Right cardiac atrium (tissue), 5 donors: ENCODE results near the gene ETFA. TPM values are rescaled to one million over a fixed set of nuclear protein-coding genes. Genes with fewer than 3 reads are reported as not detected.

Experiments used
- ATAC-seq, 2 donors: fragments of 200-7000 bp; cut with Tn5 transposase; one replicate each; pipeline versions ENCODE4 v1.8.0 to v1.9.1; 2020; ENCODE audit warnings: moderate library complexity in 2 of 2, mild to moderate bottlenecking in 1 of 2
- DNase-seq, 3 donors: peaks; one replicate each; pipeline ENCODE4 v3.0.0-alpha.2; 2020
- H3K27ac ChIP-seq: one replicate; pipeline ENCODE4 v1.5.1; 2013; ENCODE audit warnings: mild to moderate bottlenecking, low read length, control low read depth, moderate library complexity
- H3K27me3 ChIP-seq: one replicate; pipeline ENCODE4 v1.6.1; 2013; ENCODE audit not compliant: control insufficient read depth, insufficient read depth
- H3K4me1 ChIP-seq: one replicate; pipeline ENCODE4 v1.6.1; 2013; ENCODE audit warnings: low read length; ENCODE audit not compliant: control insufficient read depth, insufficient read depth
- H3K4me3 ChIP-seq: one replicate; pipeline ENCODE4 v1.5.1; 2013; ENCODE audit warnings: low read length, control low read depth
- H3K9me3 ChIP-seq: one replicate; pipeline ENCODE4 v1.6.1; 2013; ENCODE audit warnings: low read length; ENCODE audit not compliant: control insufficient read depth
- WGBS: extraction: QIAGEN DNeasy Blood & Tissue Kit; methylation state at CpG from one replicate; pipeline ENCODE4 v1.1.7; 2013; 5-methylcytosine and 5-hydroxymethylcytosine counted together
- intact Hi-C, 4 donors: fragments of 100-400 bp; cut with DNase I; formaldehyde crosslinking; loops; one replicate each; pipeline versions ENCODE4 v1.11.0 to v1.14.0; 2022 to 2023
- polyA plus RNA-seq: library from polyadenylated mRNA; stranded (reverse); fragments of 200-250 nt; gene quantifications from one replicate; pipeline ENCODE4 v1.2.3, GENCODE V29; 2013
- total RNA-seq, 4 donors: library from RNA; stranded (reverse); fragmentation: NEBNext Ultra II Directional; extraction: Animal tissue kit (Norgen Biotek cat#: 25700); gene quantifications; one replicate each; pipeline ENCODE4 v1.2.1, GENCODE V29; 2021
- donor health status: healthy with polysubstance abuse.
- donor health status: DM: no; HTN: yes; CAD: no.
- donor health status: DM: no; HTN: no; CAD: no.
- donor health status: DM: no; HTN: yes; CAD: no; lungs with severe emphysema.
- donor health status: DM: yes; HTN: yes; CAD: no.

ETFA gene
- total and polyA plus RNA-seq, 5 donors = 248 to 283 (median 251) TPM

DNA sequence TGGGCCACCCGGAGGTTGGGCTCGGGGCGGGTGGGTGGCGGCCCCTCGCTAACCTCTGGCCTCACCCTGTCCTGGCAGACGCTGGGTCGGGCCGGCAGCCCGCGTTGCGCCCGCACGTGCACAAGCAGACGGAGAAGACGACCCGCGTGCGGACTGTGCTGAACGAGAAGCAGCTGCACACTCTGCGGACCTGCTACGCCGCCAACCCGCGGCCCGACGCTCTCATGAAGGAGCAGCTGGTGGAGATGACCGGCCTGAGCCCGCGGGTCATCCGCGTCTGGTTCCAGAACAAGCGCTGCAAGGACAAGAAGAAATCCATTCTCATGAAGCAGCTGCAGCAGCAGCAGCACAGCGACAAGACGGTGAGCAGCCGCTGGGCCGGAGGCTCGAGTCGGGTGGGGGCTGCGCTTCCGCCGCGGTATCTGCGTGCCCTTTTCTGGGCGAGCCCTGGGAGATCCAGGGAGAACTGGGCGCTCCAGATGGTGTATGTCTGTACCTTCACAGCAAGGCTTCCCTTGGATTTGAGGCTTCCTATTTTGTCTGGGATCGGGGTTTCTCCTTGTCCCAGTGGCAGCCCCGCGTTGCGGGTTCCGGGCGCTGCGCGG is 29.0 kb upstream of the ETFA start:
- DNase-seq (peak in 2 of 3 donors; percentile 55 to 63), ATAC-seq (peak in 1 of 2 donors; percentile 10)
- Histone ChIP-seq H3K4me3 (peak overlapping the region; percentile 22), H3K27ac (no peak overlapping the region), H3K27me3 (no peaks in the 10 kb centered on the region), H3K9me3 (no peaks in the 10 kb centered on the region), H3K4me1 (peaks cover 4% of the 10 kb centered on the region)
- 2% methylated on average over 53 of the region's 53 CpGs for WGBS
- intact Hi-C loops = no loop called here

DNA sequence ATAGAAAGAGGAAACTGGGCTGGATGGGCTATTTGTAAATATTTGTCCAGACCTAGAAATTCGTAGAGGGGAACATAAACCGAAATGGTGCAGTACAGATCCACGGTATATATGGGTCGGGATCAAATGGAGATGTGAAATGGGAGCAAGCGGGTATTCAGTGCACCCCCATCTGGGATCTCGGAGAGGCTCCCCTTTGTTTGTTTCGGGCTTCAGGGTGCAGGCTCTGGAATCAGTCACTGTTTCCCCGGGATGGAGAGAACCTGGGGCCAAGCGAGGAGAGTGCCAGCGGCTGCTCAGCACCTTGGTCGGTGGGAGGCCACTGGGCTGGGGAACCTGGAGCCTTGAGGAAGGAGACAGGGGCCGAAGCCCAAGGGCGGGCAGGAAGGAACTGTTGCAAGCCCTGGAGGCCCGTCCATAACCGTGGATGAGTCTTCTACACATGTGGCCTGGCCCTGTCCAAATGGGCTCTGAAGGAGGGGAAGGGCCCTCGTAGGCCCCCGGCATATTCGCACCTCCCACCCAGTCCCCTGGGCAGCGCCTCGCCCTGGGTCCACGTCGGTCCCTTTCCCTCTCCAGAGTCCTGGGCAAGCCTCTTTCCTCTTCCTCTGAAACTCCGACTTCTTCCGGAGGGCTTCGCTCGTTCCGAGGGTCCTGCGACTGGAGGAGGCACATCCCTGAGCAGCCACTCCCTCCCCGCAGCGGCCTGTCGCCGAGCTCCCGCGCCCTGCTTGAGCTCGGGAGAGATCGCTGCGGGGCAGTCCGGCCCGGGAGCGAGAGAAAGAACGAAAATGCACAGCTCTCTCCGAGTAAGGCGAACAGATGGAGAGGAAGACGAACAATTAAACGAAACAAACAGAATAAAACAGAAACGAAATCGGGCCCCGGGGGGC is 28.3 kb upstream of the ETFA start:
- Histone ChIP-seq H3K4me3 (peak overlapping the region; percentile 22), H3K4me1 (peaks cover 7% of the 10 kb centered on the region), H3K27me3 (no peaks in the 10 kb centered on the region), H3K9me3 (no peaks in the 10 kb centered on the region), H3K27ac (no peak overlapping the region)
- 14% methylated on average over 48 of the region's 48 CpGs for WGBS
- intact Hi-C loops = loop anchor here in 1 of 4 donors (10.0 kb wide), 1 partner anchor 105 kb away; no protein-coding TSS in a partner anchor
- DNase-seq (no peak), ATAC-seq (peak in 1 of 2 donors; percentile 8)

DNA sequence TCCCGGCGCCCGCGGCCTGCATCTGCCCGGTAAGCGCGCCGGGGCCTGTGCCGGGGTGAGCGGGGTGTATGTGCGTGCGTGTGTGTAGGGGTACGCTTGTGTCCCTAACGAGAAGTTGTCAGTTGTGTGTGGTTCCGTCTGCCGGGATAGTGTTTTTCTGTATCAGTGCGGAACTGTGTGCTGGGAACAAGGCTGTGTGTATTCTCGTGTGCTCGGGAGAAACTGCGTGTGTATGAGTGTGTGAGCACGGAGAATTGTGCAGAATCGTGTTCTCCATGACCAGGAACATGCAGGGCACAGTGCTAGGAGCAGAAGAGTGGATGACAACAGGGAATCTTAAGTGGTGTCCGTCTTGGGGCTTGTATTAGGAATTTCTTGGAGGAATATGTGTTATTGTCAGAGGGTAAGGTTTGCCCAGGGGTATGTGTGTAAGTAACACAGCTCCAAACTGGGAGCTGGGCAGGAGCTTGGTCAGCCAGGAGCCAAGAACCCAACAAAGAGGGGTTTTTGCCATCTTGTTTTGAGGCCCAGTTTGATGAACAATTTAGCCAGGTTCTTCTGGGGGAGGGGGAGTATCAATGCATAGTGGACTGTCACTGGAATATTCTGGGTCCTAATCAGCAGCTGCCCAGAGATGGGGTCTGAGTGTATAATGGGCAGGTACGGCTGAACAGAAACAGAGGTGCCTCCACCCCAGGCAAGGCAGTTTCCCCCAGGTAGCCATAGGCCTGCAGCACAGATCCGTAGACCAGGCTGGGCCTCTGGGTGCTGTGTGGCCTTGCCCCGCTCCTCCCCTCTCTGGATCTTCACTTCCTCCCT is 27.4 kb upstream of the ETFA start:
- no peak for ATAC-seq
- no peaks in the 10 kb centered on the region for H3K27me3 ChIP-seq
- H3K4me1 ChIP-seq = peaks cover 7% of the 10 kb centered on the region
- WGBS = 29% methylated on average over 26 of the region's 26 CpGs
- no peaks in the 10 kb centered on the region for H3K9me3 ChIP-seq
- no peak overlapping the region for H3K27ac ChIP-seq
- DNase-seq = no peak
- intact Hi-C loops = loop anchor here in 1 of 4 donors (10.0 kb wide), 1 partner anchor 104 kb away; no protein-coding TSS in a partner anchor
- H3K4me3 ChIP-seq = no peak overlapping the region

DNA sequence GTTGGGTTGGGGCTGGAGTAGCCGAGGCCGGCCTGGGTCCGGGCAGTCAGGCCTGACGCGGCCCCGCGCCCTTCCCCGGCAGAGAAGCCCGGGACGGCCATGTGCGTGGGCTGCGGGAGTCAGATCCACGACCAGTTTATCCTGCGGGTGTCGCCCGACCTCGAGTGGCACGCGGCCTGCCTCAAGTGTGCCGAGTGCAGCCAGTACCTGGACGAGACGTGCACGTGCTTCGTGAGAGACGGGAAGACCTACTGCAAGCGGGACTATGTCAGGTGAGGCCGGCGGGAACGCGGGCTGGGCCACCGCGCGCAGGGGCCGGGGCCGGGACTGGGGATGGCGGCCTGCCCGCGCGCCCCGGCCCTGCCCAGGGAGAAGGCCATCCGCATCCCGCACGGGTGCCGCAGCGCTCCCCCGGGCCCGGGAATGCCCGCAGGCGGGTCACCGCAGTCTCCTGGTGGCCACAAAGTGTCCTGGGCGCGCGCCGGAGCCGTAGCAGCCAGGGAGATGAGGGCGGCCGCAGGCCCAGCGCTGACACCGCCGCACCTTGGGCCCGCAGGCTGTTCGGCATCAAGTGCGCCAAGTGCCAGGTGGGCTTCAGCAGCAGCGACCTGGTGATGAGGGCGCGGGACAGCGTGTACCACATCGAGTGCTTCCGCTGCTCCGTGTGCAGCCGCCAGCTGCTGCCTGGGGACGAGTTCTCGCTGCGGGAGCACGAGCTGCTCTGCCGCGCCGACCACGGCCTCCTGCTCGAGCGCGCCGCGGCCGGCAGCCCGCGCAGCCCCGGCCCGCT is 26.6 kb upstream of the ETFA start:
- H3K4me1 ChIP-seq = peaks cover 7% of the 10 kb centered on the region
- H3K4me3 ChIP-seq = no peak overlapping the region

DNA sequence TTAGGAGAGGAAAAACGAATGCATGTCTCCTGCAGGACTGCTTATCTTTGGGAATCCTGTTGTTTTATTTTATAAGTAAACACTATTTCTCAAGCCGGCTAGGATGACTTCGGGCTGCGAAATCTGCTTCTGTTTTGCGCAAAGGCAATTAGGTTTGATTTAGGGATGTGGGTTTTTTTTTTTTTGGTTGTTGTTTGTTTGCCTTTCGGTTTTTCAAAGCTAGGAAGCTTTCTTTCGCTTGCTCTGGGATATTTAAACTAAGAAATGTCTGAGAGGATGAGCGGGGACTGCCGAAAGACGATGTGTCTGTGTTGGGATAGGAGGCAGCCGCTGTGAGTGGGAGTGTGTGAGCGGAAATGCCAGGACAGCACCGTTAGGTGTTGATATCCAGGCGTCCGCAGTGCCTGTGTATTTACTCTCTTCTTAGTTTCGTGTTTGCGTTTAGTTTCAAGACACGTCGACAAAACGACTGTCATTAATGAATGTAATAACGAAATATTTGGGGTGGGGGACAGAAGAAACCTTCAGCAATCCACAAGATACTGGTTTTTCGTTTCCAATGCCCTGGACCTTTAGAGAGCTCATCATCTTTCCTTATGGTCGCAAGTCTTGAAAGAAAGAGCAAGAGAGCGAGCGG is 25.9 kb upstream of the ETFA start:
- DNase-seq = no peak
- Histone ChIP-seq H3K9me3 (no peaks in the 10 kb centered on the region), H3K27ac (no peak overlapping the region), H3K4me3 (no peak overlapping the region), H3K4me1 (peaks cover 7% of the 10 kb centered on the region), H3K27me3 (no peaks in the 10 kb centered on the region)
- WGBS = 7% methylated on average over 25 of the region's 25 CpGs
- no peak for ATAC-seq
- intact Hi-C loops = loop anchor here in 1 of 4 donors (10.0 kb wide), 1 partner anchor 102 kb away; no protein-coding TSS in a partner anchor

More for the DNA sequence above, 26.6 kb upstream of the ETFA start:
- Histone ChIP-seq H3K27me3 (no peaks in the 10 kb centered on the region), H3K9me3 (no peaks in the 10 kb centered on the region), H3K27ac (no peak overlapping the region)
- 3% methylated on average over 89 of the region's 89 CpGs for WGBS
- DNase-seq (no peak), ATAC-seq (no peak)
- intact Hi-C loops = loop anchor here in 1 of 4 donors (10.0 kb wide), 1 partner anchor 103 kb away; no protein-coding TSS in a partner anchor

DNA sequence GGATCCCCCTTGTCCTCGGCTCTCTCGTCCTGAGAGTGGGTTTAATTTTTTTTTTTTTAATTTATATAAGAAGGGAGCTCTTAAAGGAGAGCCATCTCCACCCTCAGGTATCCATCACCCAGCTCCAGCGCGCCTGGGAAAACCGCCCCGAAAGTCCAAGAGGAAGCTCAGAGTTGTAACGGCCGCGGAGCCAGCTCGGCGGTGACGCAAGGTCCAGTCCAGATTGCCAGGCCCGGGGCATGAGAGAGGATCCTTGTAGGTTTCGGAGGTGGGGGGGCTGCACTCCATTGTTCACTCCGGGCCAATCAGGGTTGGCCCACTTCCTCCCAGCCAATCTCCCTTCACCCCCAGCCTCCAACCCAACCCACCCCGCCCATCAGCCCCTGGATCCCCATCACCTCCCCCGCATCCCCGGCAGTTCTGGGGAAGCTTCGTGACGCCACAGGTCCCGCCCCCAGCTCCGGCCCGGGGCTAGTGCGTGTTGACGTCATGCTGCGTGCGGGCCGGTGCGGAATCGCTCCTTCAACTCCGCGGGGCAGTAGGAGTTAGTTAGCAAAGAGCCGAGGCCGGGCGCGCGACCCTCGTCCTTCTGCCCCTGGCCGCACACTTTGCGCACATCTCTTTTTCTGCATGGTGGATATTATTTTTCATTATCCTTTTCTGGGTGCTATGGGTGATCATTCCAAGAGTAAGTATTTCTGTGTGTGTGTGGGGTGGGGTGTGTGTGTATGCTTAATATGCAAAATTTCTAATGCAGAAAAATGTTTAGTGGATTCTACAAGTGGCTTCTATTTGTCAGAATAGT is 25.2 kb upstream of the ETFA start, which contains the start of gene ISL2:
Gene ISL2, plus strand, starts transcription at position 520 of the 805 bp plus-strand sequence. Its CDS starts 111 bp downstream, at position 631.
- intact Hi-C loops = loop anchor here in 1 of 4 donors (10.0 kb wide), 1 partner anchor 102 kb away; no protein-coding TSS in a partner anchor
- H3K4me1 ChIP-seq = peaks cover 5% of the 10 kb centered on the region
- peak within 1 kb of the TSS; percentile 12 for H3K4me3 ChIP-seq
- H3K27ac ChIP-seq = no peak within 1 kb of the TSS
- no peaks in the 10 kb centered on the region for H3K9me3 ChIP-seq
- DNase-seq = peak; percentile 53 to 78 (median 69)
- WGBS = 5% methylated on average over 40 of the region's 40 CpGs
- no peaks in the 10 kb centered on the region for H3K27me3 ChIP-seq
- ATAC-seq = peak in 1 of 2 donors; percentile 19

DNA sequence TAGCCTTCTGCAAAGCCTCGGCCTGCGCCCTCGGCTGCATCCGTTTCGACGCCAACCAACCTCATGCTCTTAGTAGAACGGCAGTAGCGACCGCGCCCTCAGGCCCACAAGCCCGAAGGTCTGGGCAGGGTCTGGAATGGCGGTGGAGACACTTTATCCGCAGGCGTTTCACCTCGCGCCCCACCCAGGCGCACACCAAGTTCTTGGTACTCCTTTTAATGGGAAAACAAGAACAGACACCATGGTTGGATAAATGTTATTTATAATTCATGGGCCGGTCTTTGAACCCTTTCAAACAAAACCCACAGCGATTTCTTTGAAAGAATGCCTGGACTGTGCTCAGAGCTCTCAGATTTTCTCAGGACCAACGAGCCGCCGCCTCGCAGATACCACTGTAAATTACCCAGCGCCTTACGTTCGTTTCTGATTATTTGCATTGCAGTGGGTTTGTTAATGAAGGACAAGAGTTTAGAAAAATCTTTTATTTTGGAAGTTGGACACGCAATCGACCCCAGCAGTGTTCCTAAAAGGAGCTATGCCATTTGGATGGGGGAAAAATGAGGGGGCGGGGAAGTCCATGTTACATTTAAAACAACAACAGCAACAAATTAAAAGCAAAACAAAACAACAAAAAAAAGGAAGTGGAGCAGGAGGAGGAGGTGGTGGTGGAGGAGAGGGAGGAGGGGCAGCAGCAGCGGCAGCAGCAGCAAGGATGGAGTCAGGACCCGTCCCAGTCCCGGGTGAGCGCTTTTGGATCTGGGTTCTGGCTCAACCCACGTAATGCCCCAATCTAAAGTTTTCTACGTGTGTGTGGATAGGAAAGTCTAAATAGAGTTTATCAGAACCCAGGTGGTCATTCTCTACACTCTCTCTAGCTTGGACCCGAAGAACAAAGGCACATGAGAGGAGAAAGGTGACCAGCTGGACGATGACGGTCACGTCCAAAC is 24.3 kb upstream of the ETFA start:
- Histone ChIP-seq H3K9me3 (no peaks in the 10 kb centered on the region), H3K27me3 (no peaks in the 10 kb centered on the region), H3K27ac (no peak overlapping the region), H3K4me3 (no peak overlapping the region), H3K4me1 (peaks cover 3% of the 10 kb centered on the region)
- WGBS = 8% methylated on average over 39 of the region's 39 CpGs
- ATAC-seq (no peak), DNase-seq (no peak)
- intact Hi-C loops = loop anchor here in 1 of 4 donors (10.0 kb wide), 1 partner anchor 101 kb away; no protein-coding TSS in a partner anchor

DNA sequence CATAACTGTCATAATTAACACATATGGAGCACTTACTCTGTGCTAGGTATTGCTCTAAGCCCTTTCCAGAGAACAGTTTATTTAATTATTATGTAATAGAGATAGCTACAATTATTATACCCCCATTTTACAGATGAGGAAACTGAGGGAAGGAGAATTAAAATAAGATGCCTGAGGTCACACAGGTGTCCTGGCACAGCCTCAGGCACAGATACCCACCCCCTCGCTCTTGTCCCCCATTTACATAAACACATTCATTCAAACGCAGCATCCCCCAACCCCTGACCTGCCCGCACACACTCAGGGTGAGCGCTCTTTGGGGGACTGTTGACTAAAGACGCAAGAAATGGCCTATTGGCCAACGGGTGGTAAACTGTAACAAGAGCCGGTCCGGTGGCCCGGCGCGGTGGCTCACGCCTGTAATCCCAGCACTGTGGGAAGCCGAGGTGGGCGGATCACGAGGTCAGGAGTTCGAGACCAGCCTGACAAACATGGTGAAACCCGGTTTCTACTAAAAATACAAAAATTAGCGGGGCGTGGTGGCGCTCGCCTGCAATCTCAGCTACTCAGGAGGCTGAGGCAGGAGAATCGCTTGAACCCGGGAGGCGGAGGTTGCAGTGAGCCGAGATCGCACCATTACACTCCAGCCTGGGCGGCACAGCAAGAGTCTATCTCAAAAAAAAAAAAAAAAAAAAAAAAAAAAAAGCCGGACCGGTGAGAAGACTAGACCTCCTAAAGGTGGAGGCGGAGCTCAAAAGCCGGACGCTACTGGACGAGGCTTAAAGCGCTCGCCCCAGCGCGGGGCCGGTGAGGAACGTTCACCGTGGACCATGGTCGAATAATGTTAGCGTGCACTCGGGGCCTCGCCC is 23.4 kb upstream of the ETFA start:
- peaks cover 2% of the 10 kb centered on the region for H3K4me1 ChIP-seq
- ATAC-seq = no peak
- intact Hi-C loops = loop anchor here in 2 of 4 donors (5.0 to 10.0 kb wide), 2 partner anchors 100 to 147 kb away; no protein-coding TSS in a partner anchor
- no peaks in the 10 kb centered on the region for H3K9me3 ChIP-seq
- WGBS = 17% methylated on average over 44 of the region's 44 CpGs
- H3K27me3 ChIP-seq = no peaks in the 10 kb centered on the region
- H3K27ac ChIP-seq = no peak overlapping the region
- no peak overlapping the region for H3K4me3 ChIP-seq
- DNase-seq = no peak
